GM23338 (cell line): ENCODE results near the gene FXYD7. TPM values are rescaled to one million over a fixed set of nuclear protein-coding genes. Genes with fewer than 3 reads are reported as not detected.

ENCODE experiments used
- ATAC-seq: fragments of 200-7000 bp; cut with Tn5 transposase; 3 replicates; pipeline ENCODE4 v1.9.1; 2020
- DNase-seq: peaks from one replicate; pipeline ENCODE4 v3.0.0-alpha.2; 2015; ENCODE audit warnings: low spot score
- H2AFZ ChIP-seq: fragments of 200-600 bp; sonication (generic); 2 replicates; pipeline ENCODE4 v1.8.0; 2016; ENCODE audit warnings: antibody characterized with exemption, mild to moderate bottlenecking, moderate library complexity
- H3F3A ChIP-seq: fragments of 200-600 bp; sonication (generic); replicated peaks from 2 replicates; pipeline ENCODE4 v1.8.0; 2017; ENCODE audit warnings: antibody characterized with exemption, mixed run types, low read depth
- H3K27ac ChIP-seq: fragments of 200-600 bp; sonication (generic); 2 replicates; pipeline ENCODE4 v1.6.1; 2016; ENCODE audit warnings: low read depth
- H3K27me3 ChIP-seq: fragments of 200-600 bp; sonication (generic); 2 replicates; pipeline ENCODE4 v1.8.0; 2016; ENCODE audit warnings: mild to moderate bottlenecking, mixed run types, moderate library complexity; ENCODE audit not compliant: insufficient read depth
- H3K36me3 ChIP-seq: fragments of 200-600 bp; sonication (generic); 2 replicates; pipeline ENCODE4 v1.8.0; 2016; ENCODE audit warnings: mild to moderate bottlenecking; ENCODE audit not compliant: insufficient read depth
- H3K4me1 ChIP-seq: fragments of 200-600 bp; sonication (generic); 2 replicates; pipeline ENCODE4 v1.8.0; 2016; ENCODE audit warnings: mild to moderate bottlenecking, moderate library complexity; ENCODE audit not compliant: insufficient read depth
- H3K4me2 ChIP-seq: fragments of 200-600 bp; sonication (generic); 2 replicates; pipeline ENCODE4 v1.7.1; 2017; ENCODE audit warnings: mixed run types
- H3K4me3 ChIP-seq: fragments of 200-600 bp; sonication (generic); 2 replicates; pipeline ENCODE4 v1.6.1; 2016; ENCODE audit warnings: mixed run types
- H3K79me2 ChIP-seq: fragments of 200-600 bp; sonication (generic); replicated peaks from 2 replicates; pipeline ENCODE4 v1.8.0; 2017; ENCODE audit warnings: mild to moderate bottlenecking; ENCODE audit not compliant: insufficient read depth
- H3K9me2 ChIP-seq: fragments of 200-600 bp; sonication (generic); 2 replicates; pipeline ENCODE4 v1.8.0; 2017; ENCODE audit not compliant: insufficient read depth
- H4K20me1 ChIP-seq: fragments of 200-600 bp; sonication (generic); replicated peaks from 2 replicates; pipeline ENCODE4 v1.8.0; 2017; ENCODE audit warnings: mild to moderate bottlenecking; ENCODE audit not compliant: insufficient read depth
- H3K27ac Mint-ChIP-seq: 2 replicates; pipeline ENCODE4 v1.8.0; 2020; ENCODE audit warnings: inconsistent platforms, mild to moderate bottlenecking, moderate library complexity, mixed read lengths
- H3K27me3 Mint-ChIP-seq: 3 replicates; pipeline ENCODE4 v1.8.0; 2022; ENCODE audit warnings: low read depth, mild to moderate bottlenecking, moderate library complexity, mixed read lengths, inconsistent platforms; ENCODE audit not compliant: insufficient read depth, poor library complexity
- H3K36me3 Mint-ChIP-seq: 3 replicates; pipeline ENCODE4 v1.8.0; 2021; ENCODE audit warnings: low read depth, mild to moderate bottlenecking, inconsistent platforms, moderate library complexity, mixed read lengths
- H3K4me1 Mint-ChIP-seq: 3 replicates; pipeline ENCODE4 v1.8.0; 2020; ENCODE audit warnings: mild to moderate bottlenecking, inconsistent platforms, mixed read lengths
- H3K4me3 Mint-ChIP-seq: 3 replicates; pipeline ENCODE4 v1.8.0; 2021; ENCODE audit warnings: moderate library complexity, mild to moderate bottlenecking, inconsistent platforms, mixed read lengths
- H3K9me3 Mint-ChIP-seq: 3 replicates; pipeline ENCODE4 v1.8.0; 2020; ENCODE audit warnings: moderate library complexity, mild to moderate bottlenecking, inconsistent platforms, mixed read lengths
- CREB1 ChIP-seq: fragments of 250-450 bp; sonication (Bioruptor Pico); IDR thresholded peaks from 2 replicates; pipeline ENCODE4 v1.5.0; 2020; ENCODE audit warnings: low read depth, mild to moderate bottlenecking, moderate library complexity
- EZH2 ChIP-seq: fragments of 200-600 bp; sonication (generic); IDR thresholded peaks from one replicate; pipeline ENCODE4 v1.8.0; 2017; ENCODE audit warnings: antibody characterized with exemption, mild to moderate bottlenecking, low read depth; ENCODE audit not compliant: unreplicated experiment
- EZH2phosphoT487 ChIP-seq: fragments of 200-600 bp; sonication (generic); IDR thresholded peaks from one replicate; pipeline ENCODE4 v1.8.1; 2018; ENCODE audit warnings: antibody characterized with exemption; ENCODE audit not compliant: unreplicated experiment
- JUNB ChIP-seq: IDR thresholded peaks from one replicate; pipeline ENCODE4 v1.6.1; 2016; ENCODE audit warnings: antibody characterized with exemption; ENCODE audit not compliant: unreplicated experiment
- NANOG ChIP-seq: IDR thresholded peaks from 2 replicates; pipeline ENCODE4 v1.6.1; 2016; ENCODE audit warnings: antibody characterized with exemption, borderline replicate concordance
- POLR2AphosphoS5 ChIP-seq: IDR thresholded peaks from 2 replicates; pipeline ENCODE4 v1.6.1; 2016; ENCODE audit warnings: antibody characterized with exemption, low read depth
- STAT1 ChIP-seq: IDR thresholded peaks from one replicate; pipeline ENCODE4 v1.6.1; 2016; ENCODE audit warnings: antibody characterized with exemption; ENCODE audit not compliant: unreplicated experiment
- ZNF114 ChIP-seq: fragments of 250-450 bp; sonication (Bioruptor Pico); IDR thresholded peaks from 2 replicates; pipeline ENCODE4 v1.5.0; 2020; ENCODE audit warnings: mild to moderate bottlenecking, moderate library complexity
- ZNF331 ChIP-seq: fragments of 250-450 bp; sonication (Bioruptor Pico); IDR thresholded peaks from 2 replicates; pipeline ENCODE4 v1.5.0; 2020; ENCODE audit warnings: low read depth, mild to moderate bottlenecking, moderate library complexity
- polyA plus RNA-seq: library from polyadenylated mRNA; unstranded; fragments of >200 nt; fragmentation: Nextera tagmentation; extraction: Ambion mirVana; gene quantifications from 2 replicates; pipeline ENCODE4 v1.2.1, GENCODE V29; 2016
- total RNA-seq: library from RNA; depleted of rRNA; stranded (reverse); fragments of >200 nt; shearing (Covaris generic); gene quantifications from 2 replicates; pipeline ENCODE4 v1.2.3, GENCODE V29; 2014
- TF ChIP-seq, protein P1 (sequence below), 2 experiments: fragments of 200-600 bp in 1 of 2; sonication (generic) in 1 of 2; conservative IDR thresholded peaks; 2 replicates each; pipeline versions ENCODE4 v1.5.1 to v1.6.1; 2016 to 2017; ENCODE audit warnings: antibody characterized with exemption in 2 of 2, low read depth in 2 of 2, mild to moderate bottlenecking in 2 of 2, moderate library complexity in 1 of 2
- TF ChIP-seq, protein P2 (sequence below): IDR thresholded peaks from one replicate; pipeline ENCODE4 v1.6.1; 2018; ENCODE audit warnings: antibody characterized with exemption; ENCODE audit not compliant: unreplicated experiment
- TF ChIP-seq, protein P3 (sequence below): fragments of 250-450 bp; sonication (Bioruptor Pico); IDR thresholded peaks from 2 replicates; pipeline ENCODE4 v1.5.0; 2020; ENCODE audit warnings: mild to moderate bottlenecking, moderate library complexity
- TF ChIP-seq, protein P4 (sequence below): IDR thresholded peaks from 2 replicates; pipeline ENCODE4 v1.6.1; 2016; ENCODE audit warnings: antibody characterized with exemption

FXYD7 gene
- total and polyA plus RNA-seq, 2 experiments from 2014 or later = 9.6 to 44.0 TPM

DNA sequence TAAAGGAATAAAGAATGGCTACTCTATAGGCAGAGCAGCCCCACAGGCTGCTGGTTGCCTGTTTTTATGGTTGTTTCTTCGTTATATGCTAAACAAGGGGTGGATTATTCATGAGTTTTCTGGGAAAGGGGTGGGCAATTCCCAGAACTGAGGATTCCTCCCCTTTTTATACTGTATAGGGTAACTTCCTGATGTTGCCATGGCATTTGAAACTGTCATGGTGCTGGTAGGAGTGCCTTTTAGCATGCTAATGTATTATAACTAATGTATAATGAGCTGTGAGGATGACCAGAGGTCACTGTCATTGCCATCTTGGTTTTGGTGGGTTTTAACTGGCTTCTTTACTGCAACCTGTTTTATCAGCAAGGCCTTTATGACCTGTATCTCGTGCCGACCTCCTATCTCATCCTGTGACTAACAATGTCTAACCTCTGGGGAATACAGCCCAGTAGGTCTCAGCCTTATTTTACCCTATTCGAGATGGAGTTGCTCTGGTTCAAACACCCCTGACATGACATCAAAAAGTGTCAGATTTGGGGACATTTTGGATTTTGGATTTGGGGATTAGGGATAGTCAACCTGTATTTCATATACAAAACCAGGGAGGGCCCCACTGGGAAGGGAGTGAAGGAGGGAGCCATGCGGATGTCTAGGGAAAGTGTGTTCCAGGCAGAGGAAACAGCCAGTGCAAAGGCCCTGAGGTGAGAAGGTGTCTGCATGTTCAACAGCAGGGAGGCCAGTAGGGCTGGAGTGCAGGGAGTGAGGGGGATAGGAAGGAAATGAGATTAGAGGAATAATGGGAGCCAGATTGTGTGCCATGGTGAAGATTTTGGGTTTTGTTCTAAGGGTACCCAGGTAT, 22.4 kb downstream of the FXYD7 start:
- DNase-seq (no peak), ATAC-seq (no peak)
- Histone ChIP-seq H3K27ac (no peak overlapping the region), H4K20me1 (peaks cover 2% of the 10 kb centered on the region; the same call in 1 of the 2 replicates), H3K27me3 (no peaks in the 10 kb centered on the region), H3K79me2 (no peaks in the 10 kb centered on the region), H3K9me2 (no peaks in the 10 kb centered on the region), H3K36me3 (peaks cover 42% of the 10 kb centered on the region), H3K4me2 (no peak overlapping the region), H3F3A (no peaks in the 10 kb centered on the region), H3K4me1 (no peaks in the 10 kb centered on the region), H2AFZ (no peak overlapping the region), H3K4me3 (no peak overlapping the region)
- Mint-ChIP-seq H3K4me1 (no peaks in the 10 kb centered on the region), H3K27ac (no peak overlapping the region), H3K36me3 (peaks cover 91% of the 10 kb centered on the region), H3K27me3 (peaks cover 5% of the 10 kb centered on the region), H3K9me3 (peaks cover 16% of the 10 kb centered on the region), H3K4me3 (no peak overlapping the region)
- no peak for TF ChIP-seq ZNF331 (CRISPR knock-in tag)
- TF ChIP-seq CREB1 = no peak
- TF ChIP-seq STAT1 = no peak
- no peak for TF ChIP-seq EZH2
- TF ChIP-seq, protein P1, sequence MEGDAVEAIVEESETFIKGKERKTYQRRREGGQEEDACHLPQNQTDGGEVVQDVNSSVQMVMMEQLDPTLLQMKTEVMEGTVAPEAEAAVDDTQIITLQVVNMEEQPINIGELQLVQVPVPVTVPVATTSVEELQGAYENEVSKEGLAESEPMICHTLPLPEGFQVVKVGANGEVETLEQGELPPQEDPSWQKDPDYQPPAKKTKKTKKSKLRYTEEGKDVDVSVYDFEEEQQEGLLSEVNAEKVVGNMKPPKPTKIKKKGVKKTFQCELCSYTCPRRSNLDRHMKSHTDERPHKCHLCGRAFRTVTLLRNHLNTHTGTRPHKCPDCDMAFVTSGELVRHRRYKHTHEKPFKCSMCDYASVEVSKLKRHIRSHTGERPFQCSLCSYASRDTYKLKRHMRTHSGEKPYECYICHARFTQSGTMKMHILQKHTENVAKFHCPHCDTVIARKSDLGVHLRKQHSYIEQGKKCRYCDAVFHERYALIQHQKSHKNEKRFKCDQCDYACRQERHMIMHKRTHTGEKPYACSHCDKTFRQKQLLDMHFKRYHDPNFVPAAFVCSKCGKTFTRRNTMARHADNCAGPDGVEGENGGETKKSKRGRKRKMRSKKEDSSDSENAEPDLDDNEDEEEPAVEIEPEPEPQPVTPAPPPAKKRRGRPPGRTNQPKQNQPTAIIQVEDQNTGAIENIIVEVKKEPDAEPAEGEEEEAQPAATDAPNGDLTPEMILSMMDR (conservative IDR thresholded peaks at IDR 0.05; ENCODE audit: low read depth in 2 of 2) = no peak
- TF ChIP-seq, protein P2, sequence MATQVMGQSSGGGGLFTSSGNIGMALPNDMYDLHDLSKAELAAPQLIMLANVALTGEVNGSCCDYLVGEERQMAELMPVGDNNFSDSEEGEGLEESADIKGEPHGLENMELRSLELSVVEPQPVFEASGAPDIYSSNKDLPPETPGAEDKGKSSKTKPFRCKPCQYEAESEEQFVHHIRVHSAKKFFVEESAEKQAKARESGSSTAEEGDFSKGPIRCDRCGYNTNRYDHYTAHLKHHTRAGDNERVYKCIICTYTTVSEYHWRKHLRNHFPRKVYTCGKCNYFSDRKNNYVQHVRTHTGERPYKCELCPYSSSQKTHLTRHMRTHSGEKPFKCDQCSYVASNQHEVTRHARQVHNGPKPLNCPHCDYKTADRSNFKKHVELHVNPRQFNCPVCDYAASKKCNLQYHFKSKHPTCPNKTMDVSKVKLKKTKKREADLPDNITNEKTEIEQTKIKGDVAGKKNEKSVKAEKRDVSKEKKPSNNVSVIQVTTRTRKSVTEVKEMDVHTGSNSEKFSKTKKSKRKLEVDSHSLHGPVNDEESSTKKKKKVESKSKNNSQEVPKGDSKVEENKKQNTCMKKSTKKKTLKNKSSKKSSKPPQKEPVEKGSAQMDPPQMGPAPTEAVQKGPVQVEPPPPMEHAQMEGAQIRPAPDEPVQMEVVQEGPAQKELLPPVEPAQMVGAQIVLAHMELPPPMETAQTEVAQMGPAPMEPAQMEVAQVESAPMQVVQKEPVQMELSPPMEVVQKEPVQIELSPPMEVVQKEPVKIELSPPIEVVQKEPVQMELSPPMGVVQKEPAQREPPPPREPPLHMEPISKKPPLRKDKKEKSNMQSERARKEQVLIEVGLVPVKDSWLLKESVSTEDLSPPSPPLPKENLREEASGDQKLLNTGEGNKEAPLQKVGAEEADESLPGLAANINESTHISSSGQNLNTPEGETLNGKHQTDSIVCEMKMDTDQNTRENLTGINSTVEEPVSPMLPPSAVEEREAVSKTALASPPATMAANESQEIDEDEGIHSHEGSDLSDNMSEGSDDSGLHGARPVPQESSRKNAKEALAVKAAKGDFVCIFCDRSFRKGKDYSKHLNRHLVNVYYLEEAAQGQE = no peak
- no peak for TF ChIP-seq JUNB
- no peak for TF ChIP-seq EZH2phosphoT487
- no peak for TF ChIP-seq NANOG
- TF ChIP-seq, protein P3, sequence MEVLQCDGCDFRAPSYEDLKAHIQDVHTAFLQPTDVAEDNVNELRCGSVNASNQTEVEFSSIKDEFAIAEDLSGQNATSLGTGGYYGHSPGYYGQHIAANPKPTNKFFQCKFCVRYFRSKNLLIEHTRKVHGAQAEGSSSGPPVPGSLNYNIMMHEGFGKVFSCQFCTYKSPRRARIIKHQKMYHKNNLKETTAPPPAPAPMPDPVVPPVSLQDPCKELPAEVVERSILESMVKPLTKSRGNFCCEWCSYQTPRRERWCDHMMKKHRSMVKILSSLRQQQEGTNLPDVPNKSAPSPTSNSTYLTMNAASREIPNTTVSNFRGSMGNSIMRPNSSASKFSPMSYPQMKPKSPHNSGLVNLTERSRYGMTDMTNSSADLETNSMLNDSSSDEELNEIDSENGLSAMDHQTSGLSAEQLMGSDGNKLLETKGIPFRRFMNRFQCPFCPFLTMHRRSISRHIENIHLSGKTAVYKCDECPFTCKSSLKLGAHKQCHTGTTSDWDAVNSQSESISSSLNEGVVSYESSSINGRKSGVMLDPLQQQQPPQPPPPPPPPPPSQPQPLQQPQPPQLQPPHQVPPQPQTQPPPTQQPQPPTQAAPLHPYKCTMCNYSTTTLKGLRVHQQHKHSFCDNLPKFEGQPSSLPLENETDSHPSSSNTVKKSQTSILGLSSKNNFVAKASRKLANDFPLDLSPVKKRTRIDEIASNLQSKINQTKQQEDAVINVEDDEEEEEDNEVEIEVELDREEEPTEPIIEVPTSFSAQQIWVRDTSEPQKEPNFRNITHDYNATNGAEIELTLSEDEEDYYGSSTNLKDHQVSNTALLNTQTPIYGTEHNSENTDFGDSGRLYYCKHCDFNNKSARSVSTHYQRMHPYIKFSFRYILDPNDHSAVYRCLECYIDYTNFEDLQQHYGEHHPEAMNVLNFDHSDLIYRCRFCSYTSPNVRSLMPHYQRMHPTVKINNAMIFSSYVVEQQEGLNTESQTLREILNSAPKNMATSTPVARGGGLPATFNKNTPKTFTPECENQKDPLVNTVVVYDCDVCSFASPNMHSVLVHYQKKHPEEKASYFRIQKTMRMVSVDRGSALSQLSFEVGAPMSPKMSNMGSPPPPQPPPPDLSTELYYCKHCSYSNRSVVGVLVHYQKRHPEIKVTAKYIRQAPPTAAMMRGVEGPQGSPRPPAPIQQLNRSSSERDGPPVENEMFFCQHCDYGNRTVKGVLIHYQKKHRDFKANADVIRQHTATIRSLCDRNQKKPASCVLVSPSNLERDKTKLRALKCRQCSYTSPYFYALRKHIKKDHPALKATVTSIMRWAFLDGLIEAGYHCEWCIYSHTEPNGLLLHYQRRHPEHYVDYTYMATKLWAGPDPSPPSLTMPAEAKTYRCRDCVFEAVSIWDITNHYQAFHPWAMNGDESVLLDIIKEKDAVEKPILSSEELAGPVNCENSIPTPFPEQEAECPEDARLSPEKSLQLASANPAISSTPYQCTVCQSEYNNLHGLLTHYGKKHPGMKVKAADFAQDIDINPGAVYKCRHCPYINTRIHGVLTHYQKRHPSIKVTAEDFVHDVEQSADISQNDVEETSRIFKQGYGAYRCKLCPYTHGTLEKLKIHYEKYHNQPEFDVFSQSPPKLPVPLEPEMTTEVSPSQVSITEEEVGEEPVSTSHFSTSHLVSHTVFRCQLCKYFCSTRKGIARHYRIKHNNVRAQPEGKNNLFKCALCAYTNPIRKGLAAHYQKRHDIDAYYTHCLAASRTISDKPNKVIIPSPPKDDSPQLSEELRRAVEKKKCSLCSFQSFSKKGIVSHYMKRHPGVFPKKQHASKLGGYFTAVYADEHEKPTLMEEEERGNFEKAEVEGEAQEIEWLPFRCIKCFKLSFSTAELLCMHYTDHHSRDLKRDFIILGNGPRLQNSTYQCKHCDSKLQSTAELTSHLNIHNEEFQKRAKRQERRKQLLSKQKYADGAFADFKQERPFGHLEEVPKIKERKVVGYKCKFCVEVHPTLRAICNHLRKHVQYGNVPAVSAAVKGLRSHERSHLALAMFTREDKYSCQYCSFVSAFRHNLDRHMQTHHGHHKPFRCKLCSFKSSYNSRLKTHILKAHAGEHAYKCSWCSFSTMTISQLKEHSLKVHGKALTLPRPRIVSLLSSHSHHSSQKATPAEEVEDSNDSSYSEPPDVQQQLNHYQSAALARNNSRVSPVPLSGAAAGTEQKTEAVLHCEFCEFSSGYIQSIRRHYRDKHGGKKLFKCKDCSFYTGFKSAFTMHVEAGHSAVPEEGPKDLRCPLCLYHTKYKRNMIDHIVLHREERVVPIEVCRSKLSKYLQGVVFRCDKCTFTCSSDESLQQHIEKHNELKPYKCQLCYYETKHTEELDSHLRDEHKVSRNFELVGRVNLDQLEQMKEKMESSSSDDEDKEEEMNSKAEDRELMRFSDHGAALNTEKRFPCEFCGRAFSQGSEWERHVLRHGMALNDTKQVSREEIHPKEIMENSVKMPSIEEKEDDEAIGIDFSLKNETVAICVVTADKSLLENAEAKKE (CRISPR knock-in tag) = no peak
- TF ChIP-seq POLR2AphosphoS5 = no peak
- TF ChIP-seq, protein P4, sequence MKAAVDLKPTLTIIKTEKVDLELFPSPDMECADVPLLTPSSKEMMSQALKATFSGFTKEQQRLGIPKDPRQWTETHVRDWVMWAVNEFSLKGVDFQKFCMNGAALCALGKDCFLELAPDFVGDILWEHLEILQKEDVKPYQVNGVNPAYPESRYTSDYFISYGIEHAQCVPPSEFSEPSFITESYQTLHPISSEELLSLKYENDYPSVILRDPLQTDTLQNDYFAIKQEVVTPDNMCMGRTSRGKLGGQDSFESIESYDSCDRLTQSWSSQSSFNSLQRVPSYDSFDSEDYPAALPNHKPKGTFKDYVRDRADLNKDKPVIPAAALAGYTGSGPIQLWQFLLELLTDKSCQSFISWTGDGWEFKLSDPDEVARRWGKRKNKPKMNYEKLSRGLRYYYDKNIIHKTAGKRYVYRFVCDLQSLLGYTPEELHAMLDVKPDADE = no peak
- no peak for TF ChIP-seq ZNF114 (CRISPR knock-in tag)
